Caki2 (cell line): Measurements from ENCODE around the gene CDK17. TPM values are rescaled to one million over a fixed set of nuclear protein-coding genes. Genes with fewer than 3 reads are reported as not detected.
A peak's percentile ranks its signal among the peaks of the same experiment; 100 is the strongest.

Experiments
- DNase-seq: peaks from one replicate; pipeline ENCODE4 v3.0.0-alpha.2; 2015; ENCODE audit warnings: low read depth
- in situ Hi-C: cut with HindIII; loops from 2 replicates; pipeline ENCODE4 v1.10.0; 2016; ENCODE audit warnings: low sequenced_read_pairs, low pct_unique_long_range_greater_than_20kb, mixed read lengths
- total RNA-seq: library from RNA; depleted of rRNA; stranded (reverse); fragments of >200 nt; shearing (Covaris generic); gene quantifications from 2 replicates; pipeline ENCODE4 v1.2.3, GENCODE V29; 2014; ENCODE audit warnings: low replicate concordance

Gene CDK17
- total RNA-seq, 1 experiment from 2014 or later: 28.5 TPM

GRCh38 chr12:96305665-96306064 lies 94.6 kb downstream of the CDK17 start:
- DNase-seq: no peak
- in situ Hi-C loops: no loop called here

- in situ Hi-C loops: no loop called here
- DNase-seq: no peak
These were observed 96.6 kb downstream of the CDK17 start for GRCh38 chr12:96303653-96304052.

- no peak for DNase-seq
- in situ Hi-C loops: no loop called here
These were observed 97.4 kb downstream of the CDK17 start for GRCh38 chr12:96302687-96303310.

GRCh38 chr12:96301732-96302131 lies 98.5 kb downstream of the CDK17 start:
- DNase-seq: no peak
- in situ Hi-C loops: no loop called here

DNA sequence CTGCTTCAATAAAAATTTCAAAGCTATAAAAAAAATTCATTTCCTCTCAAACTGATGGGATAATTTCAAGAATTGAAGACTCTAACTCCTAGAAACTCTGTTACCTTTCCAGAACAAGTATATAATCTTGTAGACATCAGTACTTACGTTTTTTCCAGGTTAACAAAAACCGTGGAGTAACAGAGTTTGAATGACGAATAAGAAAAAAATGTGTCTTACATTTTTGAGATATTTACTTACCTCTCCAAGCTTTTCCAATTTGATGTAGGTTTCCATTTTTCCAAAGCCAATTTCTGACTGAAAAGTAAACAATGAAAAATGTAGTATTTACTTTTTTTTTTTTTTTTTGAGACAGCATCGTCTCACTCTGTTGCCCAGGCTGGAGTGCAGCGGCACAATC lies 100.2 kb downstream of the CDK17 start:
- no peak for DNase-seq
- in situ Hi-C loops: no loop called here

DNA sequence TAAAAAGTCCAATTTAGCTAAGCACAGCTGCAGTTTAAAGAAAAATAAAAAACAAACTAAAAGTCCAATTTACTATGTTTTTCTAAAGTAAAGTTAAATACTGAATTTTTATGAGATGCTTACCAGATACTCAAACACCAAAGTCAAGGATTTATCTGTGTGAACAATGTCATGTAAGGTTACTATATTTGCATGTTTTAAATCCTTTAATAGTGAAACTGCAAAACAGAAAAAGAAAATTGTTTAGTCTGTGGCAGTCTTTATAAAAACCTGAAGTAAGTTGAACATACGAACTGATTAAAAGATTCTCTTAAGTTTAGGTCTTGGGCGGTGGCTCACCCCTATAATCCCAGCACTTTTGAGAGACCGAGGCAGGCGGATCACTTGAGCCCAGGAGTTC lies 102.7 kb downstream of the CDK17 start:
- in situ Hi-C loops: no loop called here
- DNase-seq: no peak

GRCh38 chr12:96295532-96296160 lies 104.6 kb downstream of the CDK17 start:
- in situ Hi-C loops: no loop called here
- DNase-seq: no peak

DNA sequence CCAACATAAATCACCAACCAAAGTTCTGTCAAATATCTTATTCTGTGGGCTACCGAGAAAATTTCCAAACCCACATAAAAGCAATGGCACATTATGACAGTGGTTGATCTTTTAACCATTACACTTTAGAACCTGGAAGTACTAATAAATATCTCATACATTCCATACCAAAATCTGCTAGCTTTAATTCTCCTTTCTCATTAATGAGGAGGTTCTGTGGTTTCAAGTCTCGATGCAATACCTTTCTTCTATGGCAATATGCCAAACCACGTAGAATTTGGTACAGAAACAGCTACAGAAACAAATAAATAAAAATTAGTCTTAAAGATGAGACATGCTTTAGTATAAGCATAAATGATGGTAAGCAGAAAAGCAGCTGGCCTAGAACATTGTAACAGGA lies 105.4 kb downstream of the CDK17 start:
- DNase-seq: peak; percentile 3
- in situ Hi-C loops: no loop called here

DNA sequence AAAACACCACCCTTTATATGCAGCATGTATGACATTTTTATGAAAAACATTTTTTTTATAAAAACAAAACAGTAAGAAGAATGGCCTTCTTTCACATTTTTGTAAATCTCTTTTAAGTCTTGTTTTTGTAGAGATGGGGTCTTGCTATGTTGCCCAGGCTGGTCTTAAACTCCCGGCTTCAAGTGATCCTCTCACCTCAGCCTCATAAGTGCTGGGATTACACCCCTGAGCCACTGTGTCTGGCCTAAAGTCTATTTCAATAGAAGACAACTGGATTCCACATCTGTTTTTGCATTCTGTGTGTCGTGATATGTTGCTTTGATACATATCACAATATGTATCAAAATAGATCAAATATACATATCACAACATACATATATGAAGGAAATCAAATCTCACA lies 107.1 kb downstream of the CDK17 start:
- DNase-seq: no peak
- in situ Hi-C loops: no loop called here

DNA sequence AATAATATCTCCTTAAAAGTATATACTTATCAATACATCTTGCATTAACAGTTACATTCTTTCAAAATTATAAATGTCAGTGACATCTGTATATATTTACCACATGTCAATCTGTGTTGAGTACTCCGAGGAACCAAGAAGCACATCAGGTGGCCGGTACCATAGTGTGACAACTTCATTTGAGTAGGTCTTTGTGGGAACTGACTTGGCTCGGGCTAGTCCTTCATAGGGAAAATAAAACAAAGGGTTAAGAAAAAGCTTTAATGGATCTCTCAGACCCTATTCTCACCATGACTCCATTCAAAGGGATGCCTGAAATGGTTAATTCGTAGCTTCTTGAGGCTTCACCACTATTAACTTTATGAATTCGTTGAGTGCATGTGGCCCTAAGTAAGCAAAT lies 111.2 kb downstream of the CDK17 start:
- no peak for DNase-seq
- in situ Hi-C loops: no loop called here

DNA sequence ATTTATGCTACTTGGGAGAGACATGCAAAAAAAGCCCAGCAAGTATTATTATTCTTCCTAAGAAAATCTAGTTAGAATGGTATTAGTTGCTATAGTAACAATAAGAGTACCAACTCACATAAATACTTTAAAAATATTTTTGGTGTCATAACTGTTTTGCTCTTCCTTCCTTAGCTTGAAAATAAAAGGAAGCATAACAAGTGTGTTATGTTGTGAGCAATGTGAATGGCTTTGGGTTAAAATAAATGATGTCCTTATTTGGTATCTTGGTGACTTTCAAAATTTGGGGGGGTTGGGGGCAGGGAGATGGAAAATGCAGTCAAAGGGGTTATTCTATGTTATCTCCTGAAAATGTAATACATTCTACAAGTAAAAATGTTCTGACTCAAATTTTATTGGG lies 115.1 kb downstream of the CDK17 start:
- in situ Hi-C loops: no loop called here
- DNase-seq: no peak

GRCh38 chr12:96274331-96274730 lies 125.9 kb downstream of the CDK17 start:
- in situ Hi-C loops: no loop called here
- no peak for DNase-seq

DNA sequence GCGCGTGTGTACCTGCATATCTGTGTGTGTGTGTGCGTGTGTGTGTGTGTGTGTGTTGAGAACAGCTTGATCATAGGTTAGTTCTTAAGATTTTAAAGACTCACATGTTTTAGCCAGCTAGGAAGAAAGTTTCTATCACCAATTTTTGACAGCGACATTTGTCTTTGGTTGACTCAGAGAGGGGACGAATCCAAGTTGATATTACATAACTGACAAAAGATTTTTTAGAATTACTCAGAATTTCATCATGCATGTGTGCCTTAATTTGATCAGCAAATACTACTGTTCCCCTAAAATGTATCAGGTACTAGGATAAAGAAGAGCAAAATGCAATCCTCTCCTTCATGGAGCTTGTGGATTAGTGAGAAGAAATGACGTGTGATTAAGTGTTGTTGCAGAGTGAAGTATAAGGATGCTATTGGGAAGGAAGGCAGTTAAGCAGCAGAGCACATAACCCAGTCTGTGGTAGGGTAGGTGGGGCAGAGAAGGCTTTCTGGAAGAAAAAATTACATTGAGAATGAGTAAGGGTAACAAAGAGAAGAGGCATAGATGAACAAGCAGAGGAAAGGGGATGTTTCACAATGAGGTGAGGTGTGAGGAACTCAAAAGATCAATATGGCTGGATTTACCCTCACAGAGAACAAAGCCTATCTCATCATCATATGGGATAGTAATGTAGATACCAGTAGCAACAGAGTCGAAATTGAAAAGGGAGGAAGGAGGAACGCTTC lies 128.6 kb downstream of the CDK17 start:
- in situ Hi-C loops: no loop called here
- DNase-seq: no peak

- DNase-seq: no peak
- in situ Hi-C loops: no loop called here
These were observed 134.0 kb downstream of the CDK17 start for GRCh38 chr12:96266238-96266637.

DNA sequence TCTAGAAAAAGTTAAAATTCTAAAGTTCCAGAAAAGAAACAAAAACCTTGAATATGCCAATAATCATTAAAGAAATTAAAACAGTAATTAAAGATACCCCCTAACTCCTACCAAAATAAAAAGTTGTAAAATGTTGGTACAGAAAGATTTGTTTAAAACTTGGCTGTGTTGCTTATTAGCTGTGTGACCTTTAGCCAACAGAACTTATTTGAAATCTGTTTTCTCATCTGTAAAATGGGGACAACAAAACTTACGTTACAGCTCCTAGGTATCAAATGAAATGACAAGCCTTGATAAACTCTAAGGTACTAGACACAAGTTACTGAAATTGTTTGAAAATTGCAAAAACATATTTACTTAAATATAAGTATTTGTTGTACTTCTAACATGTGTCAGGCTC lies 134.4 kb downstream of the CDK17 start:
- DNase-seq: no peak

GRCh38 chr12:96265400-96265799 lies 134.8 kb downstream of the CDK17 start:
- in situ Hi-C loops: no loop called here
- no peak for DNase-seq

More for the DNA sequence above, 134.4 kb downstream of the CDK17 start:
- in situ Hi-C loops: no loop called here

- in situ Hi-C loops: no loop called here
- no peak for DNase-seq
These were observed 136.8 kb downstream of the CDK17 start for GRCh38 chr12:96263449-96263902.

DNA sequence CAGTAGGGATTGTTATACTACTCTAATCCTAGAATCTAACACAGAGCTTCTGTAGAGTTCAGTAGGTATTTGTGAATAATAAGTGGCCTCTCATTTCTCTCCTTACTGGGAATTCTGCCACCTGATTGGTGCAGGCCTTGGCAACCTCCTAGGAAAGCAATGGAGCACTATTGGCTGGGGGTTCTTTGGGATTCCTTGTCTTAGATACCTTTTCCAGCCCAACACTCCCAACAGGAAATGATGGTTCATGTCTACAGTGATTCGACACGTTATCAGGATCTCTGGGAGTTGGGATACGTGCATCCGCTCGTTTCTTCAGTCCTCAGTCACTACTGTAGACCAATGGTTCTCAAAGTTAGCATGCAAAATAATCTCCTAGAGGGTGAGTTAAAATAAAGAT lies 138.7 kb downstream of the CDK17 start:
- in situ Hi-C loops: no loop called here
- no peak for DNase-seq

GRCh38 chr12:96260644-96261043 lies 139.6 kb downstream of the CDK17 start:
- DNase-seq: no peak
- in situ Hi-C loops: no loop called here

GRCh38 chr12:96260231-96260630 lies 140.0 kb downstream of the CDK17 start:
- in situ Hi-C loops: no loop called here
- DNase-seq: no peak
